OCI-LY1 (cell line): ENCODE data around the gene CDKAL1.

Experiments
- H2AFZ ChIP-seq: fragments of 200-600 bp; sonication (generic), shearing (Covaris generic); 2 replicates; pipeline ENCODE4 v1.6.0; 2014; ENCODE audit warnings: antibody characterized with exemption, mild to moderate bottlenecking, low read length
- H3F3A ChIP-seq: fragments of 200-600 bp; sonication (generic), shearing (Covaris generic); 2 replicates; pipeline ENCODE4 v1.6.0; 2014; ENCODE audit warnings: mild to moderate bottlenecking, antibody characterized with exemption, low read length, moderate library complexity; ENCODE audit not compliant: insufficient read depth
- H3K27ac ChIP-seq: fragments of 200-600 bp; sonication (generic); 2 replicates; pipeline ENCODE4 v1.5.1; 2014; ENCODE audit warnings: low read length, mixed run types, mild to moderate bottlenecking, low read depth; ENCODE audit not compliant: poor library complexity, severe bottlenecking
- H3K27me3 ChIP-seq: fragments of 200-600 bp; sonication (generic); 2 replicates; pipeline ENCODE4 v1.6.0; 2014; ENCODE audit warnings: antibody characterized with exemption, mild to moderate bottlenecking, low read length, moderate library complexity; ENCODE audit not compliant: insufficient read depth
- H3K36me3 ChIP-seq: fragments of 200-600 bp; sonication (generic); 2 replicates; pipeline ENCODE4 v1.6.1; 2014; ENCODE audit warnings: mild to moderate bottlenecking, antibody characterized with exemption, low read length, moderate library complexity, mixed read lengths; ENCODE audit not compliant: insufficient read depth
- H3K4me1 ChIP-seq: fragments of 200-600 bp; sonication (generic); 2 replicates; pipeline ENCODE4 v1.5.1; 2014; ENCODE audit warnings: mild to moderate bottlenecking, low read length, moderate library complexity; ENCODE audit not compliant: insufficient read depth, severe bottlenecking
- H3K4me2 ChIP-seq: fragments of 200-600 bp; sonication (generic), shearing (Covaris generic); 2 replicates; pipeline ENCODE4 v1.6.1; 2014; ENCODE audit warnings: low read length
- H3K4me3 ChIP-seq: fragments of 200-600 bp; sonication (generic); 2 replicates; pipeline ENCODE4 v1.5.1; 2014; ENCODE audit warnings: low read length, low read depth, mild to moderate bottlenecking, mixed read lengths; ENCODE audit not compliant: poor library complexity, severe bottlenecking
- H3K79me2 ChIP-seq: fragments of 200-600 bp; shearing (Covaris generic); 2 replicates; pipeline ENCODE4 v1.6.1; 2016; ENCODE audit warnings: mixed run types, low read length, mixed read lengths; ENCODE audit not compliant: insufficient read depth
- H3K9ac ChIP-seq: fragments of 200-600 bp; sonication (generic), shearing (Covaris generic); 2 replicates; pipeline ENCODE4 v1.6.1; 2014; ENCODE audit warnings: mild to moderate bottlenecking, low read length, mixed read lengths
- H3K9me2 ChIP-seq: fragments of 200-600 bp; sonication (generic), shearing (Covaris generic); 2 replicates; pipeline ENCODE4 v1.6.1; 2014; ENCODE audit warnings: low read depth, mild to moderate bottlenecking, low read length, mixed read lengths
- H3K9me3 ChIP-seq: fragments of 200-600 bp; shearing (Covaris generic); 2 replicates; pipeline ENCODE4 v1.6.1; 2014; ENCODE audit warnings: low read length, mixed read lengths
- H4K20me1 ChIP-seq: fragments of 200-600 bp; sonication (generic), shearing (Covaris generic); 2 replicates; pipeline ENCODE4 v1.6.0; 2016; ENCODE audit warnings: mild to moderate bottlenecking, low read length; ENCODE audit not compliant: insufficient read depth
- CTCF ChIP-seq: fragments of 200-600 bp; sonication (generic), shearing (Covaris generic); IDR thresholded peaks from 2 replicates; pipeline ENCODE4 v1.5.1; 2017; ENCODE audit warnings: mild to moderate bottlenecking, antibody characterized with exemption, low read length, moderate library complexity, mixed read lengths
- EZH2 ChIP-seq: fragments of 200-600 bp; sonication (generic), shearing (Covaris generic); IDR thresholded peaks from 2 replicates; pipeline ENCODE4 v1.8.0; 2017; ENCODE audit warnings: borderline replicate concordance, mixed run types, mild to moderate bottlenecking, antibody characterized with exemption, low read length, moderate library complexity, mixed read lengths

Gene CDKAL1

GRCh38 chr6:20693466-20694063, 159.3 kb downstream of the CDKAL1 start:
- H3K9me3 ChIP-seq, result no peaks in the 10 kb centered on the region
- no peaks in the 10 kb centered on the region for H3K36me3 ChIP-seq
- H3K79me2 ChIP-seq, result no peaks in the 10 kb centered on the region
- H3K4me3 ChIP-seq, result no peak overlapping the region
- H3K4me2 ChIP-seq, result no peak overlapping the region
- no peak overlapping the region for H3K9ac ChIP-seq
- H3K4me1 ChIP-seq, result peaks cover 8% of the 10 kb centered on the region
- no peaks in the 10 kb centered on the region for H3F3A ChIP-seq
- no peaks in the 10 kb centered on the region for H3K27me3 ChIP-seq
- no peak overlapping the region for H2AFZ ChIP-seq
- H3K9me2 ChIP-seq, result no peaks in the 10 kb centered on the region
- no peak overlapping the region for H3K27ac ChIP-seq
- no peaks in the 10 kb centered on the region for H4K20me1 ChIP-seq
- TF ChIP-seq CTCF, result no peak
- no peak for TF ChIP-seq EZH2

- no peaks in the 10 kb centered on the region for H3K4me1 ChIP-seq
- H3K9me3 ChIP-seq, result no peaks in the 10 kb centered on the region
- no peaks in the 10 kb centered on the region for H3K27me3 ChIP-seq
- no peak overlapping the region for H3K9ac ChIP-seq
- no peaks in the 10 kb centered on the region for H3K36me3 ChIP-seq
- H3K4me3 ChIP-seq, result no peak overlapping the region
- TF ChIP-seq EZH2 (no peak), CTCF (no peak)
- no peak overlapping the region for H3K4me2 ChIP-seq
- no peak overlapping the region for H3K27ac ChIP-seq
- no peaks in the 10 kb centered on the region for H4K20me1 ChIP-seq
- no peak overlapping the region for H2AFZ ChIP-seq
- no peaks in the 10 kb centered on the region for H3K9me2 ChIP-seq
- H3F3A ChIP-seq, result no peaks in the 10 kb centered on the region
- no peaks in the 10 kb centered on the region for H3K79me2 ChIP-seq
Measured at GRCh38 chr6:20696676-20697075, 162.4 kb downstream of the CDKAL1 start.

- H3K9me2 ChIP-seq, result no peaks in the 10 kb centered on the region
- H3K4me3 ChIP-seq, result no peak overlapping the region
- H4K20me1 ChIP-seq, result no peaks in the 10 kb centered on the region
- no peaks in the 10 kb centered on the region for H3K9me3 ChIP-seq
- no peaks in the 10 kb centered on the region for H3K27me3 ChIP-seq
- no peak for TF ChIP-seq CTCF
- TF ChIP-seq EZH2, result no peak
- H3K9ac ChIP-seq, result no peak overlapping the region
- H3K4me1 ChIP-seq, result no peaks in the 10 kb centered on the region
- H3K27ac ChIP-seq, result no peak overlapping the region
- H3K4me2 ChIP-seq, result no peak overlapping the region
- H2AFZ ChIP-seq, result no peak overlapping the region
- H3F3A ChIP-seq, result no peaks in the 10 kb centered on the region
- H3K36me3 ChIP-seq, result no peaks in the 10 kb centered on the region
- H3K79me2 ChIP-seq, result no peaks in the 10 kb centered on the region
Measured at GRCh38 chr6:20698675-20699074, 164.4 kb downstream of the CDKAL1 start.
